H9 (cell line): ENCODE data around the gene SYTL1. TPM values are rescaled to one million over a fixed set of nuclear protein-coding genes. Genes with fewer than 3 reads are reported as not detected.

Experiments used
- DNase-seq: peaks from one replicate; pipeline ENCODE4 v3.0.0-alpha.2; 2017
- H2AFZ ChIP-seq: one replicate; pipeline ENCODE4 v1.6.1; 2013; ENCODE audit warnings: mild to moderate bottlenecking, low read length, control low read depth, moderate library complexity
- H2AK5ac ChIP-seq: 2 replicates; pipeline ENCODE4 v1.6.1; 2013; ENCODE audit warnings: low read length, control low read depth, mixed read lengths; ENCODE audit not compliant: insufficient read length
- H2BK120ac ChIP-seq: one replicate; pipeline ENCODE4 v1.6.1; 2013; ENCODE audit warnings: low read depth, mild to moderate bottlenecking, low read length, control low read depth, inconsistent platforms; ENCODE audit not compliant: poor library complexity, severe bottlenecking
- H2BK12ac ChIP-seq: 2 replicates; pipeline ENCODE4 v1.6.1; 2013; ENCODE audit warnings: low read length, control low read depth, mixed read lengths, low read depth; ENCODE audit not compliant: insufficient read length
- H2BK15ac ChIP-seq: 2 replicates; pipeline ENCODE4 v1.6.1; 2013; ENCODE audit warnings: low read depth, low read length, control low read depth
- H2BK20ac ChIP-seq: one replicate; pipeline ENCODE4 v1.6.1; 2013; ENCODE audit warnings: low read depth, mild to moderate bottlenecking, low read length, control low read depth, inconsistent platforms; ENCODE audit not compliant: poor library complexity, severe bottlenecking
- H2BK5ac ChIP-seq: 2 replicates; pipeline ENCODE4 v1.6.1; 2013; ENCODE audit warnings: low read length, control low read depth, mixed read lengths; ENCODE audit not compliant: insufficient read length
- H3K14ac ChIP-seq: 2 replicates; pipeline ENCODE4 v1.6.1; 2013; ENCODE audit warnings: low read length, control low read depth; ENCODE audit not compliant: insufficient read depth
- H3K18ac ChIP-seq: 2 replicates; pipeline ENCODE4 v1.6.1; 2013; ENCODE audit warnings: low read depth, mild to moderate bottlenecking, mixed read lengths, low read length, control low read depth; ENCODE audit not compliant: insufficient read length
- H3K23ac ChIP-seq: 2 replicates; pipeline ENCODE4 v1.6.1; 2013; ENCODE audit warnings: low read length, control low read depth, mixed read lengths, low read depth; ENCODE audit not compliant: insufficient read length
- H3K23me2 ChIP-seq: 2 replicates; pipeline ENCODE4 v1.6.1; 2013; ENCODE audit warnings: low read depth, mild to moderate bottlenecking, mixed read lengths, low read length, control low read depth; ENCODE audit not compliant: insufficient read length, poor library complexity, severe bottlenecking
- H3K27ac ChIP-seq: 2 replicates; pipeline ENCODE4 v1.5.1; 2013; ENCODE audit warnings: low read length, control low read depth, mixed read lengths, low read depth; ENCODE audit not compliant: insufficient read length
- H3K27me3 ChIP-seq: 2 replicates; pipeline ENCODE4 v1.6.1; 2013; ENCODE audit warnings: low read length, control low read depth, inconsistent platforms; ENCODE audit not compliant: insufficient read depth
- H3K4ac ChIP-seq: 2 replicates; pipeline ENCODE4 v1.6.1; 2013; ENCODE audit warnings: low read depth, mild to moderate bottlenecking, control low read depth, inconsistent platforms, low read length, moderate library complexity
- H3K4me1 ChIP-seq: 2 replicates; pipeline ENCODE4 v1.6.1; 2013; ENCODE audit warnings: low read length, control low read depth, inconsistent platforms; ENCODE audit not compliant: insufficient read depth
- H3K4me2 ChIP-seq: 2 replicates; pipeline ENCODE4 v1.6.1; 2013; ENCODE audit warnings: low read length, control low read depth, mixed read lengths; ENCODE audit not compliant: insufficient read length, insufficient read depth
- H3K56ac ChIP-seq: 2 replicates; pipeline ENCODE4 v1.6.1; 2013; ENCODE audit warnings: low read depth, mild to moderate bottlenecking, mixed read lengths, low read length, control low read depth; ENCODE audit not compliant: insufficient read length
- H3K79me1 ChIP-seq: 2 replicates; pipeline ENCODE4 v1.6.1; 2013; ENCODE audit warnings: low read depth, mild to moderate bottlenecking, moderate library complexity, low read length, control low read depth, inconsistent platforms; ENCODE audit not compliant: insufficient read depth, poor library complexity, severe bottlenecking
- H3K79me2 ChIP-seq: 2 replicates; pipeline ENCODE4 v1.6.1; 2013; ENCODE audit warnings: low read length, control low read depth, inconsistent platforms; ENCODE audit not compliant: insufficient read depth
- H3K9ac ChIP-seq: 2 replicates; pipeline ENCODE4 v1.6.1; 2013; ENCODE audit warnings: low read length, control low read depth, mixed read lengths; ENCODE audit not compliant: insufficient read length; ENCODE audit errors: extremely low read depth
- H3K9me3 ChIP-seq: one replicate; pipeline ENCODE4 v1.6.1; 2013; ENCODE audit warnings: low read depth, low read length, inconsistent platforms; ENCODE audit not compliant: control insufficient read depth
- H3T11ph ChIP-seq: one replicate; pipeline ENCODE4 v1.6.1; 2013; ENCODE audit warnings: mild to moderate bottlenecking, low read length, control low read depth, inconsistent platforms
- H4K20me1 ChIP-seq: one replicate; pipeline ENCODE4 v1.6.1; 2013; ENCODE audit not compliant: control insufficient read depth, insufficient read length, insufficient read depth
- H4K5ac ChIP-seq: 2 replicates; pipeline ENCODE4 v1.6.1; 2013; ENCODE audit warnings: low read depth, mild to moderate bottlenecking, mixed read lengths, low read length, control low read depth; ENCODE audit not compliant: insufficient read length
- H4K8ac ChIP-seq: replicated peaks from 2 replicates; pipeline ENCODE4 v1.6.1; 2013; ENCODE audit warnings: low read length, control low read depth, mixed read lengths, low read depth; ENCODE audit not compliant: insufficient read length
- H4K91ac ChIP-seq: 2 replicates; pipeline ENCODE4 v1.6.1; 2013; ENCODE audit warnings: low read depth, mild to moderate bottlenecking, moderate library complexity, mixed read lengths, low read length, control low read depth; ENCODE audit not compliant: insufficient read length
- H3K27ac Mint-ChIP-seq, 3 experiments: 2 replicates in 2 of 3; 3 replicates in 1 of 3; pipeline ENCODE4 v1.8.0; 2020 to 2021; ENCODE audit warnings: mixed read lengths in 3 of 3, mild to moderate bottlenecking in 1 of 3, moderate library complexity in 1 of 3
- H3K27me3 Mint-ChIP-seq: 2 replicates; pipeline ENCODE4 v1.8.0; 2021; ENCODE audit warnings: low read depth, mild to moderate bottlenecking, moderate library complexity, mixed read lengths
- H3K36me3 Mint-ChIP-seq, 3 experiments: 2 replicates in 2 of 3; 3 replicates in 1 of 3; pipeline ENCODE4 v1.8.0; 2020 to 2021; ENCODE audit warnings: low read depth in 3 of 3, mixed read lengths in 3 of 3; ENCODE audit not compliant: insufficient read depth in 1 of 3
- H3K4me1 Mint-ChIP-seq, 2 experiments: 2 replicates each; pipeline ENCODE4 v1.8.0; 2020; ENCODE audit warnings: mixed read lengths in 2 of 2
- H3K4me3 Mint-ChIP-seq, 2 experiments: 2 replicates in 1 of 2; 3 replicates in 1 of 2; pipeline ENCODE4 v1.8.0; 2020 to 2021; ENCODE audit warnings: mild to moderate bottlenecking in 2 of 2, mixed read lengths in 2 of 2, moderate library complexity in 1 of 2
- H3K9me3 Mint-ChIP-seq, 2 experiments: 2 replicates in 1 of 2; 3 replicates in 1 of 2; pipeline ENCODE4 v1.8.0; 2020; ENCODE audit warnings: mild to moderate bottlenecking in 2 of 2, mixed read lengths in 2 of 2, moderate library complexity in 1 of 2
- CTCF ChIP-seq: fragments of 200-600 bp; sonication (generic); conservative IDR thresholded peaks from 3 replicates; pipeline ENCODE4 v1.8.0; 2021; ENCODE audit warnings: antibody characterized with exemption, mild to moderate bottlenecking
- WGBS: extraction: QIAGEN DNeasy Blood & Tissue Kit; methylation state at CpG from one replicate; pipeline ENCODE4 v1.1.7; 2013; ENCODE audit warnings: missing lambda C conversion rate, low lambda C conversion rate, mixed read lengths; ENCODE audit not compliant: insufficient read length; ENCODE audit errors: extremely low coverage; 5-methylcytosine and 5-hydroxymethylcytosine counted together
- total RNA-seq: library from RNA; stranded (reverse); gene quantifications from 2 replicates; pipeline ENCODE4 v1.2.1, GENCODE V29; 2021

Gene SYTL1
- total RNA-seq, 1 experiment from 2014 or later, result 12.0 TPM

GRCh38 chr1:27327964-27328363 lies 13.9 kb upstream of the SYTL1 start:
- Histone ChIP-seq H3K4me1 (no peaks in the 10 kb centered on the region), H2BK20ac (no peak overlapping the region), H4K5ac (no peak overlapping the region), H2AFZ (no peak overlapping the region), H3K79me1 (peaks cover 3% of the 10 kb centered on the region), H2AK5ac (no peak overlapping the region), H4K20me1 (no peaks in the 10 kb centered on the region), H4K8ac (no peak overlapping the region), H3T11ph (no peak overlapping the region), H2BK120ac (no peak overlapping the region), H2BK15ac (no peak overlapping the region), H3K18ac (no peak overlapping the region), H2BK12ac (no peak overlapping the region), H4K91ac (no peak overlapping the region), H3K23ac (no peak overlapping the region), H3K14ac (no peak overlapping the region), H3K9ac (no peak overlapping the region), H3K9me3 (no peaks in the 10 kb centered on the region), H3K79me2 (peaks cover 8% of the 10 kb centered on the region; the same call in 1 of the 2 replicates), H3K27me3 (no peaks in the 10 kb centered on the region), H3K56ac (no peak overlapping the region), H3K4me2 (no peak overlapping the region), H3K4ac (no peak overlapping the region), H3K23me2 (peaks cover 1% of the 10 kb centered on the region), H2BK5ac (no peak overlapping the region), H3K27ac (no peak overlapping the region)
- H3K27ac Mint-ChIP-seq, result no peak overlapping the region
- no peak for DNase-seq
- no peaks in the 10 kb centered on the region for H3K9me3 Mint-ChIP-seq
- peaks cover 11 to 46% (median 33%) of the 10 kb centered on the region in 3 experiments; a peak in 6 of 7 replicates for H3K36me3 Mint-ChIP-seq
- no peak for TF ChIP-seq CTCF
- WGBS, result no CpG with 5 or more reads among the region's 5 CpGs
- H3K4me3 Mint-ChIP-seq, result no peak overlapping the region
- no peaks in the 10 kb centered on the region for H3K27me3 Mint-ChIP-seq
- peaks cover 5 to 8% of the 10 kb centered on the region in 2 experiments; a peak in 2 of 4 replicates for H3K4me1 Mint-ChIP-seq
